A549 (cell line): ENCODE measurements around the gene SLC16A4.

ENCODE experiments used
- CBX2 ChIP-seq: fragments of 200-600 bp; sonication (generic); IDR thresholded peaks from 2 replicates; pipeline ENCODE4 v1.6.1; 2016; ENCODE audit warnings: low read depth, mild to moderate bottlenecking, borderline replicate concordance
- EP300 ChIP-seq, 2 experiments: fragments of >200 bp; sonication (Bioruptor Twin); formaldehyde crosslinking; IDR thresholded peaks; 2 replicates in 1 of 2; 3 replicates in 1 of 2; pipeline ENCODE4 v1.6.1; 2016 to 2017
- RNF2 ChIP-seq: fragments of 200-600 bp; sonication (generic); IDR thresholded peaks from 2 replicates; pipeline ENCODE4 v1.6.1; 2016; ENCODE audit warnings: low read depth, mild to moderate bottlenecking, antibody characterized with exemption, moderate library complexity, borderline replicate concordance
- TF ChIP-seq, protein P1 (sequence below): fragments of >200 bp; sonication (Bioruptor Twin); formaldehyde crosslinking; IDR thresholded peaks from 3 replicates; pipeline ENCODE4 v1.5.1; 2016
- TF ChIP-seq, protein P2 (sequence below): fragments of >200 bp; sonication (Bioruptor Twin); formaldehyde crosslinking; IDR thresholded peaks from 2 replicates; pipeline ENCODE4 v1.6.1; 2016
- TF ChIP-seq, protein P3 (sequence below): fragments of 450-650 bp; IDR thresholded peaks from 2 replicates; pipeline ENCODE4 v1.6.1; 2014; ENCODE audit warnings: antibody characterized with exemption

DNA sequence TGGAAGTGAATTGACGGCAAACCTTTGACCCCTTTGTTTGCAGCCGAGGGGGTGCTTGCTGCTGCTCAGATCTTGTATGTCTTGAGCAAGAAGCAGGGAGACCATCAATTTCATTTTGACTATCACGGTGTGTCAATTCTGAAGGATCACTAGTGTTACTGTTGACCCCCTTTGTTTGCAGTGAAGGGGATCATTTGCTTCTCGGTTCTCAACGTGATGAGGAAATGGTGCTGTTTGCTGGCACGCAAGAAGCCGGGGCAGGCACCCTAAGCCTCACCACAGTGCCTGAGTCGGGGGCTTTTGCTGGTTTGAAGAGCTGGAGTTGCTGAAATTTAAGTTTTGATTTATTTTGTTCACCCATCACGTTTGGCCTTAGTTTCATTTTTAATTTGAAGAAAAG, 44.1 kb downstream of the SLC16A4 start:
- TF ChIP-seq, protein P1, sequence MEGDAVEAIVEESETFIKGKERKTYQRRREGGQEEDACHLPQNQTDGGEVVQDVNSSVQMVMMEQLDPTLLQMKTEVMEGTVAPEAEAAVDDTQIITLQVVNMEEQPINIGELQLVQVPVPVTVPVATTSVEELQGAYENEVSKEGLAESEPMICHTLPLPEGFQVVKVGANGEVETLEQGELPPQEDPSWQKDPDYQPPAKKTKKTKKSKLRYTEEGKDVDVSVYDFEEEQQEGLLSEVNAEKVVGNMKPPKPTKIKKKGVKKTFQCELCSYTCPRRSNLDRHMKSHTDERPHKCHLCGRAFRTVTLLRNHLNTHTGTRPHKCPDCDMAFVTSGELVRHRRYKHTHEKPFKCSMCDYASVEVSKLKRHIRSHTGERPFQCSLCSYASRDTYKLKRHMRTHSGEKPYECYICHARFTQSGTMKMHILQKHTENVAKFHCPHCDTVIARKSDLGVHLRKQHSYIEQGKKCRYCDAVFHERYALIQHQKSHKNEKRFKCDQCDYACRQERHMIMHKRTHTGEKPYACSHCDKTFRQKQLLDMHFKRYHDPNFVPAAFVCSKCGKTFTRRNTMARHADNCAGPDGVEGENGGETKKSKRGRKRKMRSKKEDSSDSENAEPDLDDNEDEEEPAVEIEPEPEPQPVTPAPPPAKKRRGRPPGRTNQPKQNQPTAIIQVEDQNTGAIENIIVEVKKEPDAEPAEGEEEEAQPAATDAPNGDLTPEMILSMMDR, result no peak
- TF ChIP-seq EP300 (IDR thresholded peaks at IDR 0.05), result no peak
- TF ChIP-seq CBX2, result no peak
- TF ChIP-seq, protein P2, sequence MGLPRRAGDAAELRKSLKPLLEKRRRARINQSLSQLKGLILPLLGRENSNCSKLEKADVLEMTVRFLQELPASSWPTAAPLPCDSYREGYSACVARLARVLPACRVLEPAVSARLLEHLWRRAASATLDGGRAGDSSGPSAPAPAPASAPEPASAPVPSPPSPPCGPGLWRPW, result no peak
- TF ChIP-seq, protein P3, sequence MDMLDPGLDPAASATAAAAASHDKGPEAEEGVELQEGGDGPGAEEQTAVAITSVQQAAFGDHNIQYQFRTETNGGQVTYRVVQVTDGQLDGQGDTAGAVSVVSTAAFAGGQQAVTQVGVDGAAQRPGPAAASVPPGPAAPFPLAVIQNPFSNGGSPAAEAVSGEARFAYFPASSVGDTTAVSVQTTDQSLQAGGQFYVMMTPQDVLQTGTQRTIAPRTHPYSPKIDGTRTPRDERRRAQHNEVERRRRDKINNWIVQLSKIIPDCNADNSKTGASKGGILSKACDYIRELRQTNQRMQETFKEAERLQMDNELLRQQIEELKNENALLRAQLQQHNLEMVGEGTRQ, result no peak
- TF ChIP-seq RNF2, result no peak
